Mucosa of gallbladder (tissue), 1 donor: ENCODE measurements around the gene GPRIN2. TPM values are rescaled to one million over a fixed set of nuclear protein-coding genes. Genes with fewer than 3 reads are reported as not detected.
"Not testable (repeated sequence)": the region's sequence is repeated elsewhere in the genome, so short reads cannot be mapped to it uniquely, and the experiment has no call there.

Source experiments
- DNase-seq: peaks from one replicate; pipeline ENCODE4 v3.0.0-alpha.2; 2020; ENCODE audit warnings: low spot score
- total RNA-seq: library from RNA; stranded (reverse); gene quantifications from one replicate; pipeline ENCODE4 v1.2.1, GENCODE V29; 2021
- donor health status: DM: no; HTN: no; CAD: no.

Gene GPRIN2
- total RNA-seq, 1 donor from 2014 or later, result 14.8 TPM

- DNase-seq, result not testable (repeated sequence)
Measured at GRCh38 chr10:46567151-46567550, 10.7 kb upstream of the GPRIN2 start.

- DNase-seq, result peak; percentile 74
Measured at GRCh38 chr10:46565591-46566332, 9.3 kb upstream of the GPRIN2 start.

- no peak for DNase-seq
Measured at GRCh38 chr10:46560952-46561351, 4.5 kb upstream of the GPRIN2 start.

- peak; percentile 13 for DNase-seq
Measured at GRCh38 chr10:46560381-46560780, 3.9 kb upstream of the GPRIN2 start.

- DNase-seq, result peak; percentile 9
Measured at GRCh38 chr10:46559231-46559671, 2.8 kb upstream of the GPRIN2 start.

GRCh38 chr10:46558392-46559185 lies 2.1 kb upstream of the GPRIN2 start:
- DNase-seq, result peak; percentile 58

GRCh38 chr10:46558122-46558391 lies 1.6 kb upstream of the GPRIN2 start:
- DNase-seq, result no peak

GRCh38 chr10:46557319-46558121 lies 1.1 kb upstream of the GPRIN2 start:
- peak; percentile 12 for DNase-seq

GRCh38 chr10:46555713-46556514 lies 544 bp downstream of the GPRIN2 start:
- peak; percentile 11 for DNase-seq

GRCh38 chr10:46555366-46555712 lies 1.1 kb downstream of the GPRIN2 start:
- peak; percentile 10 for DNase-seq

GRCh38 chr10:46554166-46554781 lies 2.2 kb downstream of the GPRIN2 start:
- no peak for DNase-seq

- peak; percentile 9 for DNase-seq
Measured at GRCh38 chr10:46553238-46554049, 3.0 kb downstream of the GPRIN2 start.

GRCh38 chr10:46552526-46553237 lies 3.8 kb downstream of the GPRIN2 start:
- DNase-seq, result no peak

- peak; percentile 10 for DNase-seq
Measured at GRCh38 chr10:46551701-46552525, 4.5 kb downstream of the GPRIN2 start.

GRCh38 chr10:46550795-46551700 lies 5.4 kb downstream of the GPRIN2 start:
- peak; percentile 9 for DNase-seq

- peak; percentile 10 for DNase-seq
Measured at GRCh38 chr10:46550076-46550790, 6.2 kb downstream of the GPRIN2 start.
